ENCODE data around the gene CLRN2.

CLRN2 gene, protein sequence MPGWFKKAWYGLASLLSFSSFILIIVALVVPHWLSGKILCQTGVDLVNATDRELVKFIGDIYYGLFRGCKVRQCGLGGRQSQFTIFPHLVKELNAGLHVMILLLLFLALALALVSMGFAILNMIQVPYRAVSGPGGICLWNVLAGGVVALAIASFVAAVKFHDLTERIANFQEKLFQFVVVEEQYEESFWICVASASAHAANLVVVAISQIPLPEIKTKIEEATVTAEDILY

GRCh38 chr4:17514865-17515264 is at the start of gene CLRN2:
CLRN2 (plus strand) TSS chr4:17515165; CDS start chr4:17515267, 102 bp downstream.
- DNase-seq (ENCODE audit: low read depth) = no peak

GRCh38 chr4:17468619-17469221 is 46.2 kb upstream of the CLRN2 start:
- no peak for DNase-seq (ENCODE audit: low read depth)

DNA sequence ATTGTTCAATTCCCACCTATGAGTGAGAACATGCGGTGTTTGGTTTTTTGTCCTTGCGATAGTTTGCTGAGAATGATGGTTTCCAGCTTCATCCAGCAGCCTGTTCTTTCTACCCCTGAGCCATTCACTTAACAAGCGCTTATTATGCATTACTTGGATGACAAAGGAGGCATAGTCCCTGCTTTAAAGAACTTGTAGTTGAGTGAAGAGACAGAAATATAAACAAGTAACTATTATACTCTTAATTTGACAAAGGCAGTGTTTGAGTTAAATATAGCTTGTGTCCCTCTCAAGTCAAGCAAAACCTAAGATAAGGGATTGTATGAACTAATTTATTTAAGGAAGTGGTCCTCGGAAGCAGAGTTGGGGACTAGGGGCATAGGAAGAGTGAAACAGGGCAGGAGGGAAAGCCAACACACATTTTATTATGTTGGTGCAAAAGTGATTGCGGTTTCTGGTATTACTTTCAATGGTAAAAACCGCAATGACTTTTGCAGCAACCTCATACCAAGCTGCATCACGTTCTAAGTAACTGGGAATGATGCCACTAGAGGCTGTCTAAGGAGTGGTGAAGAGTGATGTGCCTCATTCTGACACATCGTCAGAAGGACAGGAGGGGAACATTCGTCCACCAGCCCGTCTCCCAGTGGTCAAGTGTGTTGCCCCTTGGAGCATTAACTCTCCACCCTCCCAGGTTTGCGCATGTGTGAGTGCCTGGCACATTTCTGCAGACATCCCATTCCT is 44.9 kb upstream of the CLRN2 start:
- DNase-seq (ENCODE audit: low read depth) = no peak

- peak; percentile 5 for DNase-seq (ENCODE audit: low read depth)
Observed at GRCh38 chr4:17475481-17475880, 39.5 kb upstream of the CLRN2 start.

- no peak for DNase-seq (ENCODE audit: low read depth)
Observed at GRCh38 chr4:17476853-17477252, 38.1 kb upstream of the CLRN2 start.

- DNase-seq (ENCODE audit: low read depth) = no peak
Observed at GRCh38 chr4:17477774-17478472, 37.0 kb upstream of the CLRN2 start.

DNA sequence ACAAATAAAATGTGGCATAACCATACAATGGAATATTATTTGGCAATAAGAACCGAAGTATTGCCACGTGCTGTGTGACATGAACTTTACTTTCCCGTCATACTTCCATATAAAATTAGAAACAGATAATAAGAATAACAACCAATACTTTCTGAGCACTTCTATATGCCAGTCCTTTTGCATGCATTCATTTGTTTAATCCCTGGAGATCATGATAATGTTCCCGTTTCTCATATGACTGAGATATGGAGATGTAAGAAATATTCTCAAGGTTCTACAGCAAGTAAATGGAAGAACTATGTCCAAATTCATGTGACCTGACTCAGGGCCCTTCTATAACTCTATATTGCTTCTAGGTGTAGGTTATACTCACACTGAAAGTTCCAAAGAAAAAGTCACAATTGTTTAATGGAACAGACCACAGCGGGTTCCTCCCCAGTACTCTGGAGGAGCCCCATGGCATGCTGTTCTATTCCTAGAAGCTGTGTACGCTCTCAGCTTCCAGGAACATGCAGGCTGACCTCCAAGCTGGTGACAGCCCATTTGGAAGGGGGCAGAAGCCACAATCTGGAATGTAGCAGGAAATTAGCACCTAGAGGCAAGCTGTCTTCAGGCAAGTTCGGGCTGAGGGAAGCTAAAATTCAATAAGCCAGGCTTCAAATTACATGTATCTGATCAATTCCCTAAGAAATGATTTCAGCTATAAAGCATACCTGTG is 34.6 kb upstream of the CLRN2 start:
- DNase-seq (ENCODE audit: low read depth) = no peak

GRCh38 chr4:17480955-17481354 is 34.0 kb upstream of the CLRN2 start:
- no peak for DNase-seq (ENCODE audit: low read depth)

DNA sequence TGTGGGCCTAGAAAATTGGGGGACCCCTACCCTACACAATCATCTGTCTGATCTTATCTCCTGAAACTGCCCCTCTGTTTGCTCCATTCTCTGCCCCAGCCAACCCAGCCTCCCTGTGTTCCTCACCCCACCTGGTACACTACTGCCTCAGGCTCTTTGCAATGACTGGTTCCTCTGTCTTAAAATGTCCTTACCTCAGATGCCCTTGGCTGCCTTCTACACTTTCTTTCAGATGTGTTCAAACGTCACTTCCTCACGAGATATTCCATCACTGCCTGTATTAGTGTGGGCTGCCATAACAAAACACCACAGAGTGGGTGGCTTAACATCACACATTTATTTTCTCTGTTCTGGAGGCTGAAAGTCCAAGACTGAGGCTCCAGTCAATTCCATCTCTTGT is 32.2 kb upstream of the CLRN2 start:
- no peak for DNase-seq (ENCODE audit: low read depth)

- no peak for DNase-seq (ENCODE audit: low read depth)
Observed at GRCh38 chr4:17489123-17489522, 25.8 kb upstream of the CLRN2 start.

GRCh38 chr4:17489721-17490120 is 25.2 kb upstream of the CLRN2 start:
- no peak for DNase-seq (ENCODE audit: low read depth)

DNA sequence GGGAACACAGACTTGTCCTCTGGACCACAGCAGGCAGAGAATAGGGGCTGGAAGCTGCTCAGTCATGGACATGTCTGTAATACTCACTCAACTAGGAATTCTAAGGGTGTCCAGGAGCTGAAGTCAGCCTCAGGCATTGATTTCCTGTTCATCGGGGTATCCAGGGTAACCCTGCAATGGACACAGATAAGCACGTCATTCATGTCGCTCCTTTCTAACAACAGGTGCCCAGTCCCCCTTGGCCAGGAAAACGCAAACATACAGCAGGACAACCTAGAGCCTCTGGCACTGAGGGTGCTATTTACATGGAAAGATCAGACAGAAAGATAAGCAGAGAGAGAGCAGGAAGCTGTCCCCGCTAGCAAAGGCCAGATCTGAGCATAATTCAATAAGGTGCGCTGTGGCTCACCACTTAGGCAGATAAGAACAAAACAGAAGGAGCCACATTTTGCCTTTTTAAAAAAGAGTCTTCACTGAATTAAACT is 24.3 kb upstream of the CLRN2 start:
- no peak for DNase-seq (ENCODE audit: low read depth)

DNA sequence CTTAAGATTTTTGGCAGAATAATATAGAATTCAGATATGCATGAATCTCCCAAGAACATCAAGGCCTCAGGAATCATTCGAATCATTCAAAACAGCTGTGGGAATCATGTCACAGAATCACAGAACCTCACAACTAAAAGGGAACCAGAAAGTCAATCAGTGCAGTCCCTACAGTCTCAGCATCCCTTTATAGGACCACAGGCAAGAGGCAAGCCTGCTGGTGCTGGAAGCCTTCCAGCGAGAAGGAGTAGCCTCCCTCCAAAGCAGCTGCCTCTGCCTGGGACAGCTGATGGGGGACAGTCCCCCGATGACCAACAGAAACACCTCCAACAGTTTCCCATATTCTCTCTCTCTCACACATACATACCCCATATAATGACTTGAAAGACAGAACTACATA is 23.8 kb upstream of the CLRN2 start:
- no peak for DNase-seq (ENCODE audit: low read depth)

GRCh38 chr4:17492058-17492741 is 22.8 kb upstream of the CLRN2 start:
- no peak for DNase-seq (ENCODE audit: low read depth)

DNA sequence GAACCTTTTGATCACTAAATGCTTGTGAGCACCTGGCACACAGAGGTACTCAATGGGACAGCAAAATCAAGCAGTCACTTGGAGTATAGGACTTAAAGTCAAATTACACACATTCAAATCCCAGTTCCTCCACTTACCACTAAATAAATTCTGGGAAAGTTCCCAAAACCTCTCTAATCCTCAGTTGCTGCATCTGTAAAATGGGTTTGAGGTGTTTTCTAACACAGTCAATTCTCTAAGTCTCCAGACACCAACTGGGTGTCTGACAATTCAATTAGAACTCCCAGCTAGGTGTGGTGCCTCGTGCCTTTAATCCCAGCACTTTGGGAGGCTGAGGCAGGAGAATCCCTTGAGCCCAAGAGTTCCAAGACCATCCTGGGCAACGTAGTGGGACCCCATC is 22.1 kb upstream of the CLRN2 start:
- DNase-seq (ENCODE audit: low read depth) = no peak

DNA sequence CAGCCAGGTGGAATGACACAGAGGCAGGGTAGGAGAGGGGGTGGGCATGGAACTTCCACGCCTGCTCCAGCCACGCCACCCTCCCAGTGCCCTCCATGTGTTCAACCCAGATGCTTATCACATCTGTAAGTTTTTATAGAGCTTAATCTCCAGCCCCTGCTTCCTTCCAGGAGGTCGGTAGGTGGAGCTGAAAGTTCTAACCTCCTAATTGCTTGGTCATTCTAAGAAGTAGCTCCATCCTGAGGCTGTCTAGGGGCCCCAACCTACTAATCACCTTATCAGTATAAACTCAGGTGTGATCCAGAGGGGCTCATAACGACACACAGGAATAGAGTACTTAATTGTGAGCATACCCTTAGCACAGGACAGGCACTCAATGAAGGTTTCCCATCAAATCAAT is 21.3 kb upstream of the CLRN2 start:
- no peak for DNase-seq (ENCODE audit: low read depth)

DNA sequence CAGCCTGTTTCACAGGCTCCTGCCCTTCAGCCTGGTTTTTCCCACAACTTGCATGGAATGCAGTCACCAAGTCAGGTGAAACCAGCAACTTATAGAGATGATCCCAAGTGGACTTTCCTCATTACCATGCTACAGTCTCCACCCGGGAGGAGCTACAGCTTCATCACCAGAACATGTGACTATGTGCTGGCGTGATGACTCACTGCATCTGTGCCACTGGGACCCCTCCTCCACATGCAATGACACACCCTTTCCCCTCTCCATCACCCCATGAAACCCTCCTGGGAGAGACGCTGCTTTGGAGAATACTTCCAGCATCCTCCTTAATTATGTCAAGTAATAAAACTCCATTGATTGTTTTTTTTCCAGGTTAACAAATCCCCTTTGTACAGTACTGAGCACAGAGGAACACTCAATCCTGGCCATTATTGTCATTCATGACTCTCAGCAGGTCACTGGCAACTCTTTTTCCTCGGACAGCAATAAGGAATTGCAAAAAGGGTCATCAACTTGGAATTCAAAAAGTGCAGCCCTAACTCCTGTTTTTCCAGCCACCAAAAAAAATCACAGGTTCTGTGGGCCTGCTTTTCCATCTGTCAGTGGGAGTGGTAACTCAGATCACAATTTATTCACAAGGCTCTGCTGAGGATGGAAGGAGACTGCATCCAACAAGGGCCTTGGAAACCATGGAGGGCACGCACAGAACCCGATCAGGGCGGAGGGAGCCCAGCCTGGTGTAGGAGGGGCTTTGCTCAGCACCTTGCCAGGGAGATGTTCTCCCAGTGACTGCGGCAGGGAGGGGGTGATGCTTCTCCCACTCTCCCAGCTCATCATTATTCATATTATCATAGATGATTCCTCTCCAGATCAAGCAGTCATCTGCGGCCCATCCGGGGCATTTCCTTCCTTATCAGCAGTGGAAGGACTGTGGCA is 20.4 kb upstream of the CLRN2 start:
- peak; percentile 49 for DNase-seq (ENCODE audit: low read depth)

DNA sequence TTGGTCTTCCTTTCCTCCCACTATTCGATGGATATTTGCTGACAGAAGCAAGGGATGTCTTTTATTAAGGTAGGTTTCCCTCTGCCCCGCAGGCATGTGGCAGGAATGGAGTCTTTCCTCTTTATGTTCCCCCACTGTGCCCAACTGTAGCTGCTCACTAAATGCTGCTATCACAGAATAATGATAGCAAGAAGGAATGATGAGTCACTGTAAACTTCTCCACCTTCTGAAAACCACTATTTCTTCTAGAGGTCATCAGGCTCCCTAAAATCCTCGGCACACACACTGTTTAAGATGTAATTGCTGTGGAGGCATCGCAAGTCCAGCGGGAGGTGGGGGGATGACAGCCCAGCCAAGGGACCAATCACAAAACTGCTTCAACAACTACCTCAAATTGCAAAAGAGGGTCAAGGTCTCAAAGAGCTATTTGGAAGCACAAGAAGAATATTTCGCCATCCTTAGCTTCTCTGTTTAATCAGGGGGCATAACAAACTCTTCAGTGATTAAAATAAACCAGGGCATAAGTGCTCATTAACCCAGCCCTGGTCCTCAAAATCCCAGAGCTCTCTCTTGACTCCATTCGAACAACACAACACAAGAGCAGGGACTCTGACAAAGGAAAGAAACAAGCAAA is 17.0 kb upstream of the CLRN2 start:
- no peak for DNase-seq (ENCODE audit: low read depth)

DNA sequence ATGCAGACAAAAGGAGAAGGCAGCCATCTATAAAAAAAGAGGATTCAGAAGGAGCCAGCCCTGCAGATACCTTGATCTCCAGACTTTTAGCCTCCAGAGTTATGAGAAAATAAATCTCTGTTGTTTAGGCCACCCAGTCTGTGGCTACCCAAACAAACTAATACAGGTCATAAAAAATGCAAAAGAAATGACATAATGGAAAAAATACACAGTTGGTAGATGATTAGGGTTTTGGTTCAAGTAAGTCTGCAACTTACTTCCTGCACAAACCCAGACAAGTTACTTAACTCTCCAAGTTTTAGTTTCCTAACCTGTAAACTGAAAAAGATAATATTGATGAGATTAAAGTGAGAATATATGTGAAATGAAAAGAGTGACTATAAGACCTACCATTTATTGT is 14.4 kb upstream of the CLRN2 start:
- no peak for DNase-seq (ENCODE audit: low read depth)

DNA sequence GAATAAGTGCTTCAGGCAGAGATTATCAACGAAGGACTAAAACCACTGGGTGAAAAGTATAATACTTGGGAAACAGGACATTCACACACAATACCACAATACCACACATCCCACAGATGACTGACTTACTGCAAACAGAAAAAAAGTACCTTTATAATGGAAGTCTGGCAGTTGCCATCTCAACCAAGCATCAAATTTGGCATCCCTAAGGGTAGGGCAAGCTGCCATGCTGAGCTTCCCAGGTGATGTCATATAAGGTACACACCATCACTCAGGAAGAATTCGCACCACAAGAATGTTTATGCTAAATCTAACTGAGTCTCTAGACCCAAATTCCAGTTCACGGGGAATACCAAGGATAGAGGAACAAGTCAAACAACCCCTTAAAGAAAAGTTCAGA is 12.2 kb upstream of the CLRN2 start:
- no peak for DNase-seq (ENCODE audit: low read depth)

All from non-pigmented ciliary epithelial cell (primary cell).